Activated T-helper 17 cell treated with anti-CD3 and anti-CD28 coated beads, Interleukin-2, amount 50 U/mL, for 72 hours (primary cell): ENCODE measurements around the gene CLPX. TPM values are rescaled to one million over a fixed set of nuclear protein-coding genes. Genes with fewer than 3 reads are reported as not detected.
A peak's percentile ranks its signal among the peaks of the same experiment; 100 is the strongest.
"Not testable (repeated sequence)": the region's sequence is repeated elsewhere in the genome, so short reads cannot be mapped to it uniquely, and the experiment has no call there.

Experiments
- ATAC-seq: fragments of 150-1000 bp; cut with Tn5 transposase; replicated peaks from 2 replicates; pipeline ENCODE4 v1.10.0; 2021; ENCODE audit warnings: mild to moderate bottlenecking, moderate library complexity
- H3K27ac Mint-ChIP-seq: one replicate; pipeline ENCODE4 v1.8.0; 2022; ENCODE audit warnings: mixed read lengths
- H3K27me3 Mint-ChIP-seq: one replicate; pipeline ENCODE4 v1.8.0; 2022; ENCODE audit warnings: mixed read lengths
- H3K36me3 Mint-ChIP-seq: one replicate; pipeline ENCODE4 v1.8.0; 2022; ENCODE audit warnings: low read depth, mild to moderate bottlenecking, mixed read lengths
- H3K4me1 Mint-ChIP-seq: one replicate; pipeline ENCODE4 v1.8.0; 2022; ENCODE audit warnings: mixed read lengths
- H3K4me3 Mint-ChIP-seq: one replicate; pipeline ENCODE4 v1.8.0; 2022; ENCODE audit warnings: mild to moderate bottlenecking, mixed read lengths
- H3K9me3 Mint-ChIP-seq: one replicate; pipeline ENCODE4 v1.8.0; 2022; ENCODE audit warnings: mixed read lengths
- total RNA-seq, 2 donors: library from RNA; stranded (reverse); gene quantifications; one replicate each; pipeline ENCODE4 v1.2.3, GENCODE V29; 2022

CLPX gene
- 10 to 100 TPM; 61.1 to 74.2 TPM for total RNA-seq

DNA sequence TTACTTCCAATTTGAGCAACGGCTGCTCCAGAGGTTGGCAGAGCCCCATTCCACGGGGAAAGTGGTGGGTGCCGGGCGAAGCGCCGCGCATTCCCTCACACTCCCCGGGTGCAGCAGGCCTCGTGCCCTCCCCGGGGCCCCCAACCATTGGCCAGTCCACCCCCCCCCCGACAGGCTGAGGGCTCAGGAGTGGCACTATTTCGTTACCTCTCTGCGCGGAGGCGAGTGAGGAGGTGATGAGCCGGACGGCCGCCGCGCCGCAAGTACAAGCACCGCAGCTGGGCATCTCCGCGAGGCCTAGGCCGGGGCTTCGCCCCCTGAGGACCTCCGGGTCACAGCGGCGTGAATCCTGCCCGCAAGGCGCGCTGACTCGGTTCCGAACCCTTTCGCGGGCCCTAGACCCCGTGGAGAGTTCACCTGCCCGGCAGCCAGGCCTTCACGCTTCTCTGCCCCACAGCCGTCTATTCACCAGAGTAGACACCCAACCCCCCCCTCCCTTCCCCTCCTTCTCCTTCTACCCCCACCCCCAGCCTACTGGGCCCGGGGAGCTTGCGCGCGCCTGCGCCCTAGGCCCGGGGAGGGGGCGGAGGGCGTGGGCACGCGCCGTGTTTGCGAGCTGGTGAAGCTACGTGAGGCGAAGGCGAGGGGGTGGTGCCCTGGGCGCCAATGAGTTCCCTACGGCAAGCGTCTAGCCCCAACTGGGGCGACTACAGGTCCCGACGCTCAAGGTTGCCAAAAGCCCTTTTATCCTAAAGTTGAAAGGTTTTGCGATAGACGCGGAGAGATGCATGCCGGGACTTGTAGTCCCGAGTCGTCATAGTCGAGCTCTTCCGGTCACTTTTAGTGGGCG lies at the start of gene CLPX:
CLPX (minus strand) TSS at position 475 of the 850 bp plus-strand sequence; CDS start at position 286, 189 bp downstream.
- H3K4me3 Mint-ChIP-seq: peak within 1 kb of the TSS; percentile 94
- H3K27me3 Mint-ChIP-seq: no peaks in the 10 kb centered on the region

GRCh38 chr15:65233696-65234095 lies 48.6 kb upstream of the CLPX start:
- Mint-ChIP-seq H3K27me3 (no peaks in the 10 kb centered on the region), H3K4me1 (no peaks in the 10 kb centered on the region), H3K9me3 (no peaks in the 10 kb centered on the region), H3K27ac (no peak overlapping the region), H3K4me3 (no peak overlapping the region), H3K36me3 (no peaks in the 10 kb centered on the region)
- no peak for ATAC-seq

More for the DNA sequence above, at the start of gene CLPX:
- H3K27ac Mint-ChIP-seq: peak within 1 kb of the TSS; percentile 87
- H3K36me3 Mint-ChIP-seq: peaks cover 40% of the 10 kb centered on the region
- ATAC-seq: peak; percentile 87
- H3K4me1 Mint-ChIP-seq: no peaks in the 10 kb centered on the region
- H3K9me3 Mint-ChIP-seq: no peaks in the 10 kb centered on the region

- no peaks in the 10 kb centered on the region for H3K36me3 Mint-ChIP-seq
- no peak overlapping the region for H3K4me3 Mint-ChIP-seq
- H3K9me3 Mint-ChIP-seq: no peaks in the 10 kb centered on the region
- no peak overlapping the region for H3K27ac Mint-ChIP-seq
- no peaks in the 10 kb centered on the region for H3K4me1 Mint-ChIP-seq
- no peaks in the 10 kb centered on the region for H3K27me3 Mint-ChIP-seq
- ATAC-seq: no peak
Measured at GRCh38 chr15:65232520-65232919, 47.4 kb upstream of the CLPX start.

DNA sequence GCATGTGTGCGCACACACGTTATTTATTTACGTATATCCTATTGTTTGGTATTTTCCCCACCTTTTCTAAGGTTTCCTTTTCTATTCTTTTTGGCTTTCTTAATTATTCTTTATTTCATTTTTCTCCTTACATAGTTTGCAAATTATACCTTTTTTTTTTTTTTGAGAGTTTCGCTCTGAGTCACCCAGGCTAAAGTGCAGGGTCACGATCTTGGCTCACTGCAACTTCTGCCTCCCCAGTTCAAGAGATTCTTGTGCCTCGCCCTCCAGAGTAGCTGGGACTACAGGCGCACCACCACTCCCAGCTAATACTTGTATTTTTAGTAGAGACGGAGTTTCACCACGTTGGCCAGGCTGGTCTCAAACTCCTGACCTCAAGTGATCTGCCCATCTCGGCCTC lies 46.2 kb upstream of the CLPX start:
- Mint-ChIP-seq H3K27ac (no peak overlapping the region), H3K4me1 (no peaks in the 10 kb centered on the region), H3K36me3 (no peaks in the 10 kb centered on the region), H3K9me3 (no peaks in the 10 kb centered on the region), H3K4me3 (no peak overlapping the region), H3K27me3 (no peaks in the 10 kb centered on the region)
- ATAC-seq: no peak

GRCh38 chr15:65226901-65227300 lies 41.8 kb upstream of the CLPX start:
- H3K4me3 Mint-ChIP-seq, H3K36me3 Mint-ChIP-seq, H3K9me3 Mint-ChIP-seq, H3K27me3 Mint-ChIP-seq, H3K27ac Mint-ChIP-seq, ATAC-seq, H3K4me1 Mint-ChIP-seq: not testable (repeated sequence)

DNA sequence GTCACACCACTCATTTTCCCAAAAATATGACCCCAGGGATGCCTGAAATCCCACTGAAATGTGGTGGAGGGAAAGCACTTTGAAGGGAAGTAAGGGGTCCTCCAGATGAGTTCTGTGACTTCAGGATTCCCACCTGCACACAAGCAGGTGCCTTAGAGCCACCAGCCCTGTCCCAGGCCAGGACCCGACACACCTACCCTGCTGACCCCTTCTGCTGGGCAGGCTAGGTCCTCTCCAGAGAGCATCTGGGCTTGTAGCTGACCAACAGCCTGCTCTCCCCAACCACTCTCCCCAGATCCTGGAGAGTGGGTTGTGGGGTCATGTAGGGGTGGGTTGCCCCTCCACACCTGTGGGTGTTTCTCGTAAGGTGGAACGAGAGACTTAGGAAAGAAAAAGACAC lies 41.1 kb upstream of the CLPX start:
- no peaks in the 10 kb centered on the region for H3K36me3 Mint-ChIP-seq
- H3K4me3 Mint-ChIP-seq: no peak overlapping the region
- H3K9me3 Mint-ChIP-seq: no peaks in the 10 kb centered on the region
- H3K4me1 Mint-ChIP-seq: no peaks in the 10 kb centered on the region
- ATAC-seq: no peak
- no peak overlapping the region for H3K27ac Mint-ChIP-seq
- no peaks in the 10 kb centered on the region for H3K27me3 Mint-ChIP-seq

DNA sequence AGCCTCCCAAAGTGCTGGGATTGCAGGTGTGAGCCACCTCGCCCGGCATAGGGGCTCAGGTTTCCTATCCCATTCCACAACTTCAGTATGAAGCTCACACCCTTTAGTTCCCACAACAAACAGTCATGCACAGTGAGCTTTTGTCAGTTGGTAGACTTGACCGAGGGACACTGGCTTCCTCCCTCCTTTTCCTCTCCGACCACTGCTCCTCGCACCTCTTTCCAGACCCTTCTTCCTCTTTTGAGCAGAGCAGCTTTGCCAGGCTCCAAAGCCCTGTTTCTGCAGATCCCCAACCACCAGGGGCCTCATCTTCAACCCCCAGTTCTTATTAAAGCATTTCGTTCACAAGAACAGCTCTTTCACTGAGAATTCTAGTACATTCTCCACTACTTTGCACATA lies 38.9 kb upstream of the CLPX start:
- Mint-ChIP-seq H3K9me3 (no peaks in the 10 kb centered on the region), H3K27ac (no peak overlapping the region), H3K27me3 (no peaks in the 10 kb centered on the region), H3K36me3 (no peaks in the 10 kb centered on the region), H3K4me1 (no peaks in the 10 kb centered on the region), H3K4me3 (no peak overlapping the region)
- no peak for ATAC-seq

GRCh38 chr15:65222891-65223290 lies 37.7 kb upstream of the CLPX start:
- H3K9me3 Mint-ChIP-seq: no peaks in the 10 kb centered on the region
- peak overlapping the region; percentile 15 for H3K27ac Mint-ChIP-seq
- H3K4me1 Mint-ChIP-seq: no peaks in the 10 kb centered on the region
- no peak for ATAC-seq
- H3K36me3 Mint-ChIP-seq: no peaks in the 10 kb centered on the region
- no peaks in the 10 kb centered on the region for H3K27me3 Mint-ChIP-seq
- H3K4me3 Mint-ChIP-seq: no peak overlapping the region

DNA sequence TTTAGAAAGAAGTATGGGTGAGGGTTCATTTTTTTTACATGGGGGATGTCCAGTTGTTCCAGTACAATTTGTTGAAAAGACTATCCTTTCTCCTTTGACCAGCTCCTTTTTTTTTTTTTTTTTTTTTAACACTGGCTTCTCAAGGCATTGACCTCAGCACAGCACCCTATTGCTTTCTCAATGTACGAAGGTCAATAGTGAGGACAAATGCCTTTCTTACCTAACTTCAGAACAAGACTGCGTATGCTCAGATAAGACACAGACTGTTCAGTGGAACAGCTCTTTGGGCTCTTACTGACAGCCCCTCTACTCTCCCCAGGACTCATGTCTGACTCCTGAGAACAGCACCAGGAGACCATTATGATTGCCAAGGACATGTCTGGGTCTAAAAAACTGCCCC lies 36.6 kb upstream of the CLPX start:
- no peak overlapping the region for H3K27ac Mint-ChIP-seq
- H3K4me1 Mint-ChIP-seq: peaks cover 5% of the 10 kb centered on the region
- no peaks in the 10 kb centered on the region for H3K27me3 Mint-ChIP-seq
- no peaks in the 10 kb centered on the region for H3K9me3 Mint-ChIP-seq
- no peak overlapping the region for H3K4me3 Mint-ChIP-seq
- H3K36me3 Mint-ChIP-seq: no peaks in the 10 kb centered on the region
- no peak for ATAC-seq

- H3K4me1 Mint-ChIP-seq: peaks cover 5% of the 10 kb centered on the region
- no peak for ATAC-seq
- no peaks in the 10 kb centered on the region for H3K27me3 Mint-ChIP-seq
- no peaks in the 10 kb centered on the region for H3K9me3 Mint-ChIP-seq
- no peaks in the 10 kb centered on the region for H3K36me3 Mint-ChIP-seq
- H3K4me3 Mint-ChIP-seq: no peak overlapping the region
- H3K27ac Mint-ChIP-seq: no peak overlapping the region
Measured at GRCh38 chr15:65219137-65219536, 34.0 kb upstream of the CLPX start.

GRCh38 chr15:65217526-65218482 lies 32.7 kb upstream of the CLPX start:
- Mint-ChIP-seq H3K27me3 (no peaks in the 10 kb centered on the region), H3K27ac (no peak overlapping the region), H3K36me3 (no peaks in the 10 kb centered on the region), H3K4me3 (no peak overlapping the region), H3K4me1 (peaks cover 5% of the 10 kb centered on the region), H3K9me3 (no peaks in the 10 kb centered on the region)
- ATAC-seq: no peak

DNA sequence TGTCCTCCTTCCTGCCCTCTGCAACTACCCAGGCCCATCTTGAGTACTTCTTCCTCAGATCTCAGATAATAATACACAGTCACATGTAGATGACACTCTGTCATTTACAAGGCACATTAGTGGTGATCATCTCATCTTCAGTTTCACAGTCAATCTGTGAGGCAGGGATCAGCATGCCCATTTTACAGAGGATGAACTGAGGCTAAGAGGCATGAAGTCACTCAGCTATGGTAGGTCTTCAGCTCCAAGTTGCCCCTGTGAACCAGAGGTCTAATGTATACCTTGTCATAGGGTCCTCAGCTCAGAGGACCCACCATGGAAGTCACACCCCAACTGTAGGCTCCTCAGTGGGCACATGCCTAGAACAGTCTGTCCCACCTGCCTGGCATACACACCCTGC lies 30.4 kb upstream of the CLPX start:
- Mint-ChIP-seq H3K9me3 (no peaks in the 10 kb centered on the region), H3K4me3 (no peak overlapping the region), H3K4me1 (peaks cover 5% of the 10 kb centered on the region), H3K36me3 (no peaks in the 10 kb centered on the region), H3K27me3 (no peaks in the 10 kb centered on the region), H3K27ac (peak overlapping the region; percentile 29)
- no peak for ATAC-seq

DNA sequence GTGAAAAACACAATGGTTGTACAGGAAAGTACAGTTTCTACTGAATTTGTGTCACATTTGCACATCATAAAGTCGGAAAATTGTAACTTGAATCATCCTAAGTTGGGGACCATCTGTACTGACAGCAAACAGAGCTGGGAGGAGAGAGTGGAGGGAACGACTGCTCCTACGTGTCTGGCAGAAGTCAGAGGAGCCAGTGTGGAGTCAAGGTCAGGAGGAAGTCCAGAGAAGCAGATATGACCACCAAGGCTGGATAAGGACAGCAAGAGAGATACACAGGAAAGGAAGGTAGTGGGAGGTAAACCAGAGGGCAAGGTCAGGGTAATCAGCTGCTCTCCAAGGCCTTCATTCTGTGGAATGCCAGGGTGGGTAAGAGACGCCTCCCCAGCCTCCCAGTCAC lies 28.9 kb upstream of the CLPX start:
- no peak overlapping the region for H3K4me3 Mint-ChIP-seq
- no peaks in the 10 kb centered on the region for H3K27me3 Mint-ChIP-seq
- H3K9me3 Mint-ChIP-seq: no peaks in the 10 kb centered on the region
- H3K36me3 Mint-ChIP-seq: no peaks in the 10 kb centered on the region
- H3K4me1 Mint-ChIP-seq: peaks cover 5% of the 10 kb centered on the region
- ATAC-seq: no peak
- H3K27ac Mint-ChIP-seq: no peak overlapping the region

GRCh38 chr15:65213241-65213640 lies 28.1 kb upstream of the CLPX start:
- no peaks in the 10 kb centered on the region for H3K9me3 Mint-ChIP-seq
- no peaks in the 10 kb centered on the region for H3K27me3 Mint-ChIP-seq
- H3K36me3 Mint-ChIP-seq: no peaks in the 10 kb centered on the region
- H3K27ac Mint-ChIP-seq: no peak overlapping the region
- peaks cover 5% of the 10 kb centered on the region for H3K4me1 Mint-ChIP-seq
- no peak for ATAC-seq
- H3K4me3 Mint-ChIP-seq: no peak overlapping the region

- no peak overlapping the region for H3K27ac Mint-ChIP-seq
- H3K4me1 Mint-ChIP-seq: no peaks in the 10 kb centered on the region
- no peaks in the 10 kb centered on the region for H3K9me3 Mint-ChIP-seq
Measured at GRCh38 chr15:65212097-65212496, 27.0 kb upstream of the CLPX start.

More at GRCh38 chr15:65212097-65212496, 27.0 kb upstream of the CLPX start:
- peak; percentile 72 for ATAC-seq
- Mint-ChIP-seq H3K4me3 (no peak overlapping the region), H3K36me3 (no peaks in the 10 kb centered on the region), H3K27me3 (no peaks in the 10 kb centered on the region)
